ENCODE data around the gene MBP.

- TF ChIP-seq ARNTL (CRISPR knock-in tag; IDR thresholded peaks at IDR 0.05; ENCODE audit: borderline replicate concordance, low read depth) (no peak), ZFP30 (CRISPR knock-in tag; IDR thresholded peaks at IDR 0.05) (no peak), TSHZ2 (CRISPR knock-in tag; IDR thresholded peaks at IDR 0.05) (no peak), CREB5 (CRISPR knock-in tag; IDR thresholded peaks at IDR 0.05; ENCODE audit: low read depth) (no peak), ZFP3 (CRISPR knock-in tag; IDR thresholded peaks at IDR 0.05) (no peak), PATZ1 (CRISPR knock-in tag; IDR thresholded peaks at IDR 0.05; ENCODE audit: borderline replicate concordance) (no peak), PPARA (CRISPR knock-in tag; IDR thresholded peaks at IDR 0.05; ENCODE audit: borderline replicate concordance) (no peak), CSRNP3 (CRISPR knock-in tag; IDR thresholded peaks at IDR 0.05) (no peak), ZNF565 (CRISPR knock-in tag; conservative IDR thresholded peaks at IDR 0.05; ENCODE audit: low read depth) (no peak), TOX (CRISPR knock-in tag; IDR thresholded peaks at IDR 0.05; ENCODE audit: borderline replicate concordance) (no peak), RARB (CRISPR knock-in tag; IDR thresholded peaks at IDR 0.05) (no peak), OSR1 (CRISPR knock-in tag; IDR thresholded peaks at IDR 0.05) (no peak), SNAI2 (CRISPR knock-in tag; IDR thresholded peaks at IDR 0.05) (no peak)
Measured at GRCh38 chr18:77002496-77002895, 130.1 kb downstream of the MBP start.

Measured in SK-N-SH treated with all-trans-retinoic acid at 6 μM for 48 hours (cell line).